MG63 (cell line): ENCODE measurements around the gene TMEM107. TPM values are rescaled to one million over a fixed set of nuclear protein-coding genes. Genes with fewer than 3 reads are reported as not detected.
"Not testable (repeated sequence)": the region's sequence is repeated elsewhere in the genome, so short reads cannot be mapped to it uniquely, and the experiment has no call there.

ENCODE experiments used
- DNase-seq: peaks from one replicate; pipeline ENCODE4 v3.0.0-alpha.2; 2020
- H3K27me3 ChIP-seq: fragments of 250-450 bp; sonication (Bioruptor Pico); 2 replicates; pipeline ENCODE4 v1.5.1; 2020; ENCODE audit warnings: mild to moderate bottlenecking, moderate library complexity
- H3K36me3 ChIP-seq: fragments of 250-450 bp; sonication (Bioruptor Pico); 2 replicates; pipeline ENCODE4 v1.5.1; 2020; ENCODE audit warnings: mild to moderate bottlenecking, moderate library complexity
- H3K4me3 ChIP-seq: fragments of 250-450 bp; sonication (Bioruptor Pico); 2 replicates; pipeline ENCODE4 v1.5.1; 2020; ENCODE audit warnings: mild to moderate bottlenecking, moderate library complexity
- H3K9me3 ChIP-seq: fragments of 250-450 bp; sonication (Bioruptor Pico); 2 replicates; pipeline ENCODE4 v1.5.1; 2020; ENCODE audit warnings: mild to moderate bottlenecking, moderate library complexity
- total RNA-seq: library from RNA; depleted of rRNA; stranded (reverse); fragments of >200 nt; shearing (Covaris generic); gene quantifications from 2 replicates; pipeline ENCODE4 v1.2.3, GENCODE V29; 2014; ENCODE audit warnings: low replicate concordance

TMEM107 gene
- total RNA-seq, 1 experiment from 2014 or later, result 25.6 TPM

- H3K4me3 ChIP-seq, result peak overlapping the region; percentile 60
- H3K9me3 ChIP-seq, result no peaks in the 10 kb centered on the region
- peak; percentile 82 for DNase-seq
- H3K36me3 ChIP-seq, result no peaks in the 10 kb centered on the region
- H3K27me3 ChIP-seq, result no peaks in the 10 kb centered on the region
These were observed 2.9 kb downstream of the TMEM107 start for GRCh38 chr17:8173056-8173870.

- H3K4me3 ChIP-seq, H3K36me3 ChIP-seq, H3K9me3 ChIP-seq, DNase-seq, H3K27me3 ChIP-seq: not testable (repeated sequence)
These were observed 6.0 kb downstream of the TMEM107 start for GRCh38 chr17:8170186-8170585.

- Histone ChIP-seq H3K4me3 (no peak overlapping the region), H3K9me3 (no peaks in the 10 kb centered on the region), H3K27me3 (no peaks in the 10 kb centered on the region), H3K36me3 (no peaks in the 10 kb centered on the region)
- no peak for DNase-seq
These were observed 8.7 kb downstream of the TMEM107 start for GRCh38 chr17:8167526-8167925.

- Histone ChIP-seq H3K9me3 (no peaks in the 10 kb centered on the region), H3K4me3 (no peak overlapping the region), H3K27me3 (no peaks in the 10 kb centered on the region), H3K36me3 (peaks cover 5% of the 10 kb centered on the region; the same call in 1 of the 2 replicates)
- no peak for DNase-seq
These were observed 9.4 kb downstream of the TMEM107 start for GRCh38 chr17:8166731-8167130.

- Histone ChIP-seq H3K4me3 (no peak overlapping the region), H3K36me3 (peaks cover 17% of the 10 kb centered on the region), H3K9me3 (no peaks in the 10 kb centered on the region), H3K27me3 (no peaks in the 10 kb centered on the region)
- DNase-seq, result no peak
These were observed 11.4 kb downstream of the TMEM107 start for GRCh38 chr17:8164815-8165131.

- Histone ChIP-seq H3K36me3 (peaks cover 22% of the 10 kb centered on the region), H3K9me3 (no peaks in the 10 kb centered on the region), H3K4me3 (no peak overlapping the region; the same call in 1 of the 2 replicates), H3K27me3 (no peaks in the 10 kb centered on the region)
- DNase-seq, result peak; percentile 56
These were observed 12.0 kb downstream of the TMEM107 start for GRCh38 chr17:8163978-8164814.

- H3K27me3 ChIP-seq, result no peaks in the 10 kb centered on the region
- no peaks in the 10 kb centered on the region for H3K9me3 ChIP-seq
- DNase-seq, result peak; percentile 66
- H3K4me3 ChIP-seq, result peak overlapping the region; percentile 95
- H3K36me3 ChIP-seq, result peaks cover 27% of the 10 kb centered on the region
These were observed 12.9 kb downstream of the TMEM107 start for GRCh38 chr17:8162997-8163977.

- peak; percentile 78 for DNase-seq
- Histone ChIP-seq H3K9me3 (no peaks in the 10 kb centered on the region), H3K27me3 (no peaks in the 10 kb centered on the region), H3K36me3 (peaks cover 30% of the 10 kb centered on the region), H3K4me3 (peak within 1 kb of the TSS; percentile 95)
These were observed 13.8 kb downstream of the TMEM107 start, which contains the start of gene VAMP2 for GRCh38 chr17:8162233-8162996. Gene VAMP2 (minus strand): TSS chr17:8162948. CDS start chr17:8162879, 69 bp downstream.

- DNase-seq, result no peak
These were observed 14.6 kb downstream of the TMEM107 start for GRCh38 chr17:8161289-8162232.

GRCh38 chr17:8160741-8161221 lies 15.4 kb downstream of the TMEM107 start:
- Histone ChIP-seq H3K36me3 (peaks cover 30% of the 10 kb centered on the region), H3K4me3 (no peak overlapping the region), H3K27me3 (no peaks in the 10 kb centered on the region), H3K9me3 (no peaks in the 10 kb centered on the region)
- DNase-seq, result no peak

More at GRCh38 chr17:8161289-8162232, 14.6 kb downstream of the TMEM107 start:
- Histone ChIP-seq H3K9me3 (no peaks in the 10 kb centered on the region), H3K36me3 (peaks cover 30% of the 10 kb centered on the region), H3K27me3 (no peaks in the 10 kb centered on the region), H3K4me3 (peak overlapping the region; percentile 95)

- Histone ChIP-seq H3K36me3 (peaks cover 30% of the 10 kb centered on the region), H3K9me3 (no peaks in the 10 kb centered on the region), H3K4me3 (no peak overlapping the region), H3K27me3 (no peaks in the 10 kb centered on the region)
- DNase-seq, result no peak
These were observed 16.0 kb downstream of the TMEM107 start for GRCh38 chr17:8160224-8160577.

GRCh38 chr17:8159459-8160223 lies 16.5 kb downstream of the TMEM107 start:
- H3K27me3 ChIP-seq, result no peaks in the 10 kb centered on the region
- no peak overlapping the region for H3K4me3 ChIP-seq
- DNase-seq, result no peak
- H3K36me3 ChIP-seq, result peaks cover 30% of the 10 kb centered on the region
- H3K9me3 ChIP-seq, result no peaks in the 10 kb centered on the region

- peaks cover 30% of the 10 kb centered on the region for H3K36me3 ChIP-seq
- no peaks in the 10 kb centered on the region for H3K9me3 ChIP-seq
- DNase-seq, result no peak
- no peak overlapping the region for H3K4me3 ChIP-seq
- no peaks in the 10 kb centered on the region for H3K27me3 ChIP-seq
These were observed 17.2 kb downstream of the TMEM107 start for GRCh38 chr17:8159032-8159400.
